HEK293 (cell line): Measurements from ENCODE around the gene CD44.
A peak's percentile ranks its signal among the peaks of the same experiment; 100 is the strongest.

Experiments
- CTCF ChIA-PET: fragments of 350-600 bp; formaldehyde crosslinking; extraction: SDS; loops from one replicate; lab custom pipeline; 2021; ENCODE audit warnings: antibody characterized with exemption; lab: Yijun Ruan, JAX
- POLR2A ChIA-PET: fragments of 300-600 bp; formaldehyde crosslinking; extraction: SDS; loops from one replicate; lab custom pipeline; 2020; ENCODE audit warnings: antibody characterized with exemption, inconsistent platforms; lab: Yijun Ruan, JAX
- H3K27ac ChIP-seq: fragments of 200-500 bp; sonication (Bioruptor generic); 2 replicates; pipeline ENCODE4 v1.5.1; 2014; ENCODE audit warnings: low read depth, low read length, control low read depth, inconsistent platforms; ENCODE audit errors: extremely low read depth
- H3K36me3 ChIP-seq, 2 experiments: fragments of 200-500 bp in 1 of 2; sonication (Bioruptor generic) in 1 of 2; 1 replicate in 1 of 2; 2 replicates in 1 of 2; pipeline ENCODE4 v1.5.1; 2014 to 2017; ENCODE audit warnings: inconsistent platforms in 2 of 2, low read length in 2 of 2; ENCODE audit not compliant: control insufficient read depth in 2 of 2, insufficient read depth in 1 of 2
- H3K4me1 ChIP-seq: fragments of 200-500 bp; sonication (Bioruptor generic); 2 replicates; pipeline ENCODE4 v1.5.1; 2014; ENCODE audit warnings: mild to moderate bottlenecking, low read length, inconsistent platforms; ENCODE audit not compliant: control insufficient read depth, insufficient read depth
- H3K4me3 ChIP-seq: 2 replicates; pipeline ENCODE4 v1.5.1; 2011; ENCODE audit warnings: low read depth, mild to moderate bottlenecking, control low read depth, low read length, moderate library complexity
- H3K9me3 ChIP-seq: fragments of 200-500 bp; sonication (Bioruptor generic); 2 replicates; pipeline ENCODE4 v1.5.1; 2014; ENCODE audit warnings: low read depth, low read length, inconsistent platforms; ENCODE audit not compliant: control insufficient read depth, insufficient read depth
- AEBP2 ChIP-seq: fragments of 450-650 bp; formaldehyde crosslinking; IDR thresholded peaks from 2 replicates; pipeline ENCODE4 v1.5.1; 2016; ENCODE audit warnings: missing biosample characterization, missing genetic modification characterization, borderline replicate concordance
- FEZF1 ChIP-seq: fragments of 450-650 bp; formaldehyde crosslinking; IDR thresholded peaks from 2 replicates; pipeline ENCODE4 v1.5.1; 2016; ENCODE audit warnings: missing biosample characterization, missing genetic modification characterization
- GFI1B ChIP-seq: fragments of 450-650 bp; formaldehyde crosslinking; IDR thresholded peaks from 2 replicates; pipeline ENCODE4 v1.5.1; 2016; ENCODE audit warnings: missing biosample characterization, missing genetic modification characterization
- GLIS1 ChIP-seq: fragments of 450-650 bp; formaldehyde crosslinking; IDR thresholded peaks from 2 replicates; pipeline ENCODE4 v1.5.1; 2016; ENCODE audit warnings: missing biosample characterization, missing genetic modification characterization
- KLF16 ChIP-seq: fragments of 450-650 bp; formaldehyde crosslinking; IDR thresholded peaks from 2 replicates; pipeline ENCODE4 v1.5.1; 2017; ENCODE audit warnings: missing biosample characterization, missing genetic modification characterization
- PRDM1 ChIP-seq: fragments of 450-650 bp; formaldehyde crosslinking; IDR thresholded peaks from 2 replicates; pipeline ENCODE4; 2016; ENCODE audit warnings: missing biosample characterization, missing genetic modification characterization
- PRDM4 ChIP-seq: fragments of 450-650 bp; formaldehyde crosslinking; IDR thresholded peaks from 2 replicates; pipeline ENCODE4 v1.5.1; 2017; ENCODE audit warnings: missing biosample characterization, missing genetic modification characterization
- ZBTB10 ChIP-seq: fragments of 450-650 bp; formaldehyde crosslinking; IDR thresholded peaks from 2 replicates; pipeline ENCODE4 v1.5.1; 2016; ENCODE audit warnings: missing biosample characterization, missing genetic modification characterization
- ZBTB7A ChIP-seq: fragments of 450-650 bp; formaldehyde crosslinking; IDR thresholded peaks from 2 replicates; pipeline ENCODE4 v1.5.1; 2016; ENCODE audit warnings: low read depth, missing biosample characterization, missing genetic modification characterization
- ZFP3 ChIP-seq: fragments of 450-650 bp; formaldehyde crosslinking; IDR thresholded peaks from 2 replicates; pipeline ENCODE4 v1.5.1; 2016; ENCODE audit warnings: low read depth, missing biosample characterization, missing genetic modification characterization
- ZNF140 ChIP-seq: fragments of 450-650 bp; formaldehyde crosslinking; IDR thresholded peaks from 2 replicates; pipeline ENCODE4 v1.5.1; 2016; ENCODE audit warnings: missing biosample characterization, missing genetic modification characterization
- ZNF18 ChIP-seq: fragments of 450-650 bp; formaldehyde crosslinking; IDR thresholded peaks from 2 replicates; pipeline ENCODE4 v1.5.1; 2016; ENCODE audit warnings: missing biosample characterization, missing genetic modification characterization
- ZNF184 ChIP-seq: fragments of 450-650 bp; IDR thresholded peaks from 2 replicates; pipeline ENCODE4 v1.5.1; 2018; ENCODE audit warnings: missing biosample characterization, mild to moderate bottlenecking, missing genetic modification characterization
- ZNF292 ChIP-seq: fragments of 450-650 bp; formaldehyde crosslinking; IDR thresholded peaks from 2 replicates; pipeline ENCODE4 v1.5.1; 2016; ENCODE audit warnings: low read depth, missing biosample characterization, missing genetic modification characterization, borderline replicate concordance
- ZNF324 ChIP-seq: fragments of 450-650 bp; formaldehyde crosslinking; IDR thresholded peaks from 2 replicates; pipeline ENCODE4 v1.5.1; 2016; ENCODE audit warnings: missing biosample characterization, missing genetic modification characterization
- ZNF335 ChIP-seq: fragments of 450-650 bp; formaldehyde crosslinking; conservative IDR thresholded peaks from 2 replicates; pipeline ENCODE4 v1.5.1; 2016; ENCODE audit warnings: missing biosample characterization, missing genetic modification characterization
- ZNF426 ChIP-seq: fragments of 450-650 bp; formaldehyde crosslinking; IDR thresholded peaks from 2 replicates; pipeline ENCODE4 v1.5.1; 2017; ENCODE audit warnings: missing biosample characterization, missing genetic modification characterization, mild to moderate bottlenecking, inconsistent platforms, moderate library complexity
- ZNF571 ChIP-seq: fragments of 450-650 bp; formaldehyde crosslinking; IDR thresholded peaks from 2 replicates; pipeline ENCODE4 v1.5.0; 2017; ENCODE audit warnings: missing biosample characterization, missing genetic modification characterization
- ZNF585B ChIP-seq: fragments of 450-650 bp; formaldehyde crosslinking; IDR thresholded peaks from 2 replicates; pipeline ENCODE4 v1.5.1; 2016; ENCODE audit warnings: missing biosample characterization, missing genetic modification characterization
- ZNF600 ChIP-seq: fragments of 450-650 bp; formaldehyde crosslinking; IDR thresholded peaks from 2 replicates; pipeline ENCODE4 v1.5.1; 2016; ENCODE audit warnings: missing biosample characterization, missing genetic modification characterization
- ZNF624 ChIP-seq: fragments of 450-650 bp; formaldehyde crosslinking; IDR thresholded peaks from 2 replicates; pipeline ENCODE4 v1.5.1; 2017; ENCODE audit warnings: missing biosample characterization, missing genetic modification characterization
- ZNF660 ChIP-seq: fragments of 450-650 bp; IDR thresholded peaks from 2 replicates; pipeline ENCODE4 v1.5.1; 2018; ENCODE audit warnings: missing biosample characterization, mild to moderate bottlenecking, missing genetic modification characterization
- ZNF704 ChIP-seq: fragments of 450-650 bp; formaldehyde crosslinking; IDR thresholded peaks from 2 replicates; pipeline ENCODE4 v1.5.1; 2016; ENCODE audit warnings: missing biosample characterization, missing genetic modification characterization
- ZNF768 ChIP-seq: fragments of 450-650 bp; formaldehyde crosslinking; IDR thresholded peaks from 2 replicates; pipeline ENCODE4 v1.5.1; 2018; ENCODE audit warnings: missing biosample characterization, mild to moderate bottlenecking, missing genetic modification characterization

Gene CD44

GRCh38 chr11:35179466-35180135 is 40.6 kb downstream of the CD44 start:
- ChIA-PET CTCF (interaction anchor here (0.7 to 1.2 kb wide), 2 partner anchors 253 to 746 kb away, joined by 3 to 4 read pairs; no protein-coding TSS in a partner anchor), POLR2A (no interaction called here)
- Histone ChIP-seq H3K4me3 (no peak overlapping the region), H3K9me3 (no peaks in the 10 kb centered on the region), H3K36me3 (no peaks in the 10 kb centered on the region), H3K27ac (no peak overlapping the region), H3K4me1 (no peaks in the 10 kb centered on the region)
- no peak for TF ChIP-seq ZNF600 (tag by site-specific recombination)
- TF ChIP-seq ZNF660 (tag by site-specific recombination): no peak
- TF ChIP-seq ZFP3: no peak
- TF ChIP-seq KLF16 (tag by site-specific recombination): no peak
- TF ChIP-seq ZNF324 (tag by site-specific recombination): no peak
- no peak for TF ChIP-seq ZNF140 (tag by site-specific recombination)
- TF ChIP-seq PRDM4 (tag by site-specific recombination): no peak
- TF ChIP-seq, all 188 proteins: peak for 0

GRCh38 chr11:35180317-35181233 is 41.6 kb downstream of the CD44 start:
- no peaks in the 10 kb centered on the region for H3K9me3 ChIP-seq
- ChIA-PET CTCF (interaction anchor here (0.8 kb wide), 1 partner anchor 254 kb away, joined by 3 read pairs; no protein-coding TSS in a partner anchor), POLR2A (no interaction called here)
- no peak overlapping the region for H3K27ac ChIP-seq
- no peaks in the 10 kb centered on the region for H3K36me3 ChIP-seq
- H3K4me3 ChIP-seq: no peak overlapping the region
- no peaks in the 10 kb centered on the region for H3K4me1 ChIP-seq
- TF ChIP-seq GFI1B (tag by site-specific recombination) (no peak), GLIS1 (tag by site-specific recombination) (peak; percentile 82), ZNF184 (tag by site-specific recombination) (no peak), PRDM1 (tag by site-specific recombination) (peak; percentile 43; the same call in 1 of the 2 replicates), ZNF292 (tag by site-specific recombination) (no peak), ZNF704 (tag by site-specific recombination) (no peak), ZNF18 (tag by site-specific recombination) (no peak), ZNF624 (no peak), ZBTB7A (no peak), AEBP2 (no peak), ZNF768 (tag by site-specific recombination) (no peak), ZNF571 (tag by site-specific recombination) (no peak), FEZF1 (peak; percentile 18; the same call in 1 of the 2 replicates), ZNF585B (tag by site-specific recombination) (no peak), ZNF335 (tag by site-specific recombination) (no peak), ZNF426 (tag by site-specific recombination) (no peak), ZBTB10 (tag by site-specific recombination) (no peak)
